ENCODE data around the gene RIN3.
"Not testable (repeated sequence)": the region's sequence is repeated elsewhere in the genome, so short reads cannot be mapped to it uniquely, and the experiment has no call there.

The RIN3 gene

GRCh38 chr14:92637864-92638263 lies 124.3 kb downstream of the RIN3 start:
- Histone ChIP-seq H3K18ac (ENCODE audit: low read length) (no peak overlapping the region), H3K79me1 (ENCODE audit: low read length) (no peaks in the 10 kb centered on the region), H3K56ac (ENCODE audit: low read length) (no peak overlapping the region), H3K36me3 (ENCODE audit: control insufficient read depth, insufficient read depth, low read length) (no peaks in the 10 kb centered on the region), H3K4me1 (ENCODE audit: control insufficient read depth, low read depth, low read length) (peaks cover 4% of the 10 kb centered on the region), H4K5ac (ENCODE audit: low read length) (no peak overlapping the region), H4K8ac (ENCODE audit: low read depth, low read length) (no peak overlapping the region), H3K9ac (ENCODE audit: low read length) (no peak overlapping the region), H3K4me2 (ENCODE audit: low read length) (no peak overlapping the region), H3K4me3 (ENCODE audit: low read length) (no peak overlapping the region), H3K23ac (ENCODE audit: low read length) (no peak overlapping the region), H2AK5ac (ENCODE audit: low read length) (no peak overlapping the region), H3K27ac (ENCODE audit: low read depth, low read length) (no peak overlapping the region), H3K79me2 (ENCODE audit: control insufficient read depth, insufficient read depth, low read length) (no peaks in the 10 kb centered on the region), H2BK120ac (ENCODE audit: low read depth, low read length) (no peak overlapping the region), H3K4ac (ENCODE audit: low read depth, low read length) (no peak overlapping the region), H2BK15ac (replicated peaks; ENCODE audit: low read depth) (no peak overlapping the region), H2BK5ac (ENCODE audit: low read length) (no peak overlapping the region), H3K27me3 (ENCODE audit: insufficient read depth, low read length, poor library complexity) (no peaks in the 10 kb centered on the region)
- no CpG with 5 or more reads among the region's 5 CpGs for WGBS (ENCODE audit: extremely low coverage, insufficient coverage, low lambda C conversion rate)
- DNase-seq: no peak

DNA sequence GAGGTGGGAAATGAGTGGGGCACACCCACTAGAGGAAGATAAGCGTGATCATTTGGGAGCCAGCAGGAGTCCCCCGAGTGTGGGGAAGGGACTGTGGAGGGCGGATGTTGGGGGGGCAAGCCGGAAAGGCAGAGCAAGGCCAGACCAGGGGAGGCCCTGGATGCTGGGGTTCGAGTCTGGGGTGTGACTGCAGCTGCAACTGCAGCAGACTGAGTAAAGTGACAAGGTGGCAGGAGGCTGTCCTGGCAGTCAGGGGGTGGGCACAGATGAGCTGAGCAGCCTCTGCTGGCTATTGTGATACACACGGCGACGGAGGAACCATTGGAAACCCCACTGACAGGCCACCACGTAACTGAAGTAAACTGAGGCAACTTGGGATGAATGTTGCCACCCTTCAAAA lies 124.7 kb downstream of the RIN3 start:
- Histone ChIP-seq H3K79me1 (ENCODE audit: low read length) (no peaks in the 10 kb centered on the region), H2BK15ac (replicated peaks; ENCODE audit: low read depth) (no peak overlapping the region), H3K4me2 (ENCODE audit: low read length) (no peak overlapping the region), H2AK5ac (ENCODE audit: low read length) (no peak overlapping the region), H3K23ac (ENCODE audit: low read length) (no peak overlapping the region), H4K8ac (ENCODE audit: low read depth, low read length) (no peak overlapping the region), H3K4me1 (ENCODE audit: control insufficient read depth, low read depth, low read length) (peaks cover 4% of the 10 kb centered on the region), H3K56ac (ENCODE audit: low read length) (no peak overlapping the region), H3K27me3 (ENCODE audit: insufficient read depth, low read length, poor library complexity) (no peaks in the 10 kb centered on the region), H4K5ac (ENCODE audit: low read length) (no peak overlapping the region), H3K4me3 (ENCODE audit: low read length) (no peak overlapping the region), H3K18ac (ENCODE audit: low read length) (no peak overlapping the region), H3K4ac (ENCODE audit: low read depth, low read length) (no peak overlapping the region), H2BK5ac (ENCODE audit: low read length) (no peak overlapping the region), H3K9ac (ENCODE audit: low read length) (no peak overlapping the region), H3K79me2 (ENCODE audit: control insufficient read depth, insufficient read depth, low read length) (no peaks in the 10 kb centered on the region), H3K27ac (ENCODE audit: low read depth, low read length) (no peak overlapping the region), H2BK120ac (ENCODE audit: low read depth, low read length) (no peak overlapping the region), H3K36me3 (ENCODE audit: control insufficient read depth, insufficient read depth, low read length) (no peaks in the 10 kb centered on the region)
- no peak for DNase-seq
- no CpG with 5 or more reads among the region's 9 CpGs for WGBS (ENCODE audit: extremely low coverage, insufficient coverage, low lambda C conversion rate)

DNA sequence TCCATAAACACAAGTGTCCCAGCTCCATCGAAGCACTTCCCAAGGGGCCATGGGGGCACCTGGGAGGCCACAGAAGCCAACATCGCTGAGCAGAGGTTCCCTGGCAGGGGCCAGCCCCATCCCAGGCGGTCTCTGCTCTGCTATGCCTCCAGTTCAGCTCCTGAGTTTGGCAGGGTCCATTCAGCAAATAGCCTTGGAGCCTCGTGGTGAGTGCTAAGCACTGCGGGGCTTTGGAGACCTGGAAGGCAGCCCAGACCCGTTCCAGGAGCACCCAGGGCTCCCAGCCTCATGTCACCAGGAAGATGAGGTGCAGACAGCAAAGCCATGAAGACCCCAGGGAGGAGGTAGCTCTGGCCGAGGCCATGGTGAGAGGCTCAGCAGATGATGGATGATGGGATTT lies 125.3 kb downstream of the RIN3 start:
- H3K27ac ChIP-seq (ENCODE audit: low read depth, low read length): no peak overlapping the region
- no peak overlapping the region for H3K4me2 ChIP-seq (ENCODE audit: low read length)
- H3K79me2 ChIP-seq (ENCODE audit: control insufficient read depth, insufficient read depth, low read length): no peaks in the 10 kb centered on the region
- H3K56ac ChIP-seq (ENCODE audit: low read length): no peak overlapping the region
- peaks cover 4% of the 10 kb centered on the region for H3K4me1 ChIP-seq (ENCODE audit: control insufficient read depth, low read depth, low read length)
- no peak overlapping the region for H3K4ac ChIP-seq (ENCODE audit: low read depth, low read length)
- no CpG with 5 or more reads among the region's 7 CpGs for WGBS (ENCODE audit: extremely low coverage, insufficient coverage, low lambda C conversion rate)
- H3K79me1 ChIP-seq (ENCODE audit: low read length): no peaks in the 10 kb centered on the region
- no peak overlapping the region for H3K18ac ChIP-seq (ENCODE audit: low read length)
- no peak overlapping the region for H3K4me3 ChIP-seq (ENCODE audit: low read length)
- H2BK5ac ChIP-seq (ENCODE audit: low read length): no peak overlapping the region
- no peak for DNase-seq
- no peak overlapping the region for H2BK15ac ChIP-seq (replicated peaks; ENCODE audit: low read depth)
- H2AK5ac ChIP-seq (ENCODE audit: low read length): no peak overlapping the region
- H3K23ac ChIP-seq (ENCODE audit: low read length): no peak overlapping the region
- no peaks in the 10 kb centered on the region for H3K36me3 ChIP-seq (ENCODE audit: control insufficient read depth, insufficient read depth, low read length)
- no peaks in the 10 kb centered on the region for H3K27me3 ChIP-seq (ENCODE audit: insufficient read depth, low read length, poor library complexity)
- no peak overlapping the region for H4K8ac ChIP-seq (ENCODE audit: low read depth, low read length)
- H3K9ac ChIP-seq (ENCODE audit: low read length): no peak overlapping the region
- H4K5ac ChIP-seq (ENCODE audit: low read length): no peak overlapping the region
- no peak overlapping the region for H2BK120ac ChIP-seq (ENCODE audit: low read depth, low read length)

- H3K4ac ChIP-seq (ENCODE audit: low read depth, low read length); DNase-seq: not testable (repeated sequence)
These were observed 126.0 kb downstream of the RIN3 start for GRCh38 chr14:92639472-92640117.

GRCh38 chr14:92641306-92641705 lies 127.7 kb downstream of the RIN3 start:
- no peak overlapping the region for H3K4me2 ChIP-seq (ENCODE audit: low read length)
- no peak overlapping the region for H3K4me3 ChIP-seq (ENCODE audit: low read length)
- no peak overlapping the region for H3K27ac ChIP-seq (ENCODE audit: low read depth, low read length)
- H2AK5ac ChIP-seq (ENCODE audit: low read length): no peak overlapping the region
- no peak overlapping the region for H3K23ac ChIP-seq (ENCODE audit: low read length)
- no peaks in the 10 kb centered on the region for H3K79me2 ChIP-seq (ENCODE audit: control insufficient read depth, insufficient read depth, low read length)
- no peaks in the 10 kb centered on the region for H3K79me1 ChIP-seq (ENCODE audit: low read length)
- no peak overlapping the region for H2BK15ac ChIP-seq (replicated peaks; ENCODE audit: low read depth)
- H3K27me3 ChIP-seq (ENCODE audit: insufficient read depth, low read length, poor library complexity): no peaks in the 10 kb centered on the region
- WGBS (ENCODE audit: extremely low coverage, insufficient coverage, low lambda C conversion rate): no CpG with 5 or more reads among the region's 10 CpGs
- no peak overlapping the region for H3K18ac ChIP-seq (ENCODE audit: low read length)
- H2BK120ac ChIP-seq (ENCODE audit: low read depth, low read length): no peak overlapping the region
- H3K9ac ChIP-seq (ENCODE audit: low read length): no peak overlapping the region
- no peaks in the 10 kb centered on the region for H3K36me3 ChIP-seq (ENCODE audit: control insufficient read depth, insufficient read depth, low read length)
- no peak for DNase-seq
- no peak overlapping the region for H3K56ac ChIP-seq (ENCODE audit: low read length)
- H2BK5ac ChIP-seq (ENCODE audit: low read length): no peak overlapping the region
- H3K4me1 ChIP-seq (ENCODE audit: control insufficient read depth, low read depth, low read length): peaks cover 4% of the 10 kb centered on the region
- H4K8ac ChIP-seq (ENCODE audit: low read depth, low read length): no peak overlapping the region
- H3K4ac ChIP-seq (ENCODE audit: low read depth, low read length): no peak overlapping the region
- H4K5ac ChIP-seq (ENCODE audit: low read length): no peak overlapping the region

More at GRCh38 chr14:92639472-92640117, 126.0 kb downstream of the RIN3 start:
- H2BK15ac ChIP-seq (replicated peaks; ENCODE audit: low read depth); H3K36me3 ChIP-seq (ENCODE audit: control insufficient read depth, insufficient read depth, low read length); H2AK5ac ChIP-seq (ENCODE audit: low read length); H3K9ac ChIP-seq (ENCODE audit: low read length); H4K5ac ChIP-seq (ENCODE audit: low read length); H3K4me1 ChIP-seq (ENCODE audit: control insufficient read depth, low read depth, low read length); H2BK120ac ChIP-seq (ENCODE audit: low read depth, low read length); H3K23ac ChIP-seq (ENCODE audit: low read length); H3K4me2 ChIP-seq (ENCODE audit: low read length); H3K27me3 ChIP-seq (ENCODE audit: insufficient read depth, low read length, poor library complexity); H3K18ac ChIP-seq (ENCODE audit: low read length); H3K56ac ChIP-seq (ENCODE audit: low read length); H3K27ac ChIP-seq (ENCODE audit: low read depth, low read length); H3K79me2 ChIP-seq (ENCODE audit: control insufficient read depth, insufficient read depth, low read length); H2BK5ac ChIP-seq (ENCODE audit: low read length); H4K8ac ChIP-seq (ENCODE audit: low read depth, low read length); H3K4me3 ChIP-seq (ENCODE audit: low read length); H3K79me1 ChIP-seq (ENCODE audit: low read length): not testable (repeated sequence)
- WGBS (ENCODE audit: extremely low coverage, insufficient coverage, low lambda C conversion rate): no CpG with 5 or more reads among the region's 23 CpGs

Measured in mesendoderm (in vitro differentiated cells).